Gastroesophageal sphincter (tissue), 4 donors: ENCODE data around the gene SPATA25. TPM values are rescaled to one million over a fixed set of nuclear protein-coding genes. Genes with fewer than 3 reads are reported as not detected.

Experiments
- ATAC-seq: fragments of 150-250 bp; one replicate; pipeline ENCODE4 v1.9.1; 2016; ENCODE audit warnings: mild to moderate bottlenecking, moderate library complexity
- H3K27ac ChIP-seq, 4 donors: fragments of 200-600 bp; sonication (generic) in 3 of 4; 1 replicate in 3 of 4; 2 replicates in 1 of 4; pipeline ENCODE4 v1.5.1; 2016 to 2019
- H3K27me3 ChIP-seq: fragments of 200-600 bp; sonication (generic); one replicate; pipeline ENCODE4 v1.5.1; 2019
- H3K36me3 ChIP-seq, 2 donors: fragments of 200-600 bp; sonication (generic); one replicate each; pipeline ENCODE4 v1.5.1; 2019; ENCODE audit warnings: control low read depth in 1 of 2
- H3K4me1 ChIP-seq, 3 donors: fragments of 200-600 bp; sonication (generic); 1 replicate in 2 of 3; 2 replicates in 1 of 3; pipeline ENCODE4 v1.5.1; 2016 to 2019; ENCODE audit warnings: control low read depth in 2 of 3
- H3K4me3 ChIP-seq, 2 donors: fragments of 200-600 bp; sonication (generic); one replicate each; pipeline ENCODE4 v1.5.1; 2019; ENCODE audit warnings: mild to moderate bottlenecking in 1 of 2, moderate library complexity in 1 of 2
- H3K9me3 ChIP-seq, 3 donors: fragments of 200-600 bp; sonication (generic); one replicate each; pipeline ENCODE4 v1.5.1; 2017 to 2019; ENCODE audit warnings: control low read depth in 2 of 3
- EP300 ChIP-seq: sonication (generic); formaldehyde crosslinking; IDR thresholded peaks from one replicate; pipeline ENCODE4 v1.6.1; 2017; ENCODE audit warnings: antibody characterized with exemption, mild to moderate bottlenecking
- POLR2A ChIP-seq, 2 donors: fragments of 450-650 bp; IDR thresholded peaks; one replicate each; pipeline ENCODE4 v1.6.1; 2017; ENCODE audit warnings: antibody characterized with exemption in 2 of 2, mild to moderate bottlenecking in 2 of 2, moderate library complexity in 1 of 2
- POLR2AphosphoS5 ChIP-seq: sonication (generic); formaldehyde crosslinking; IDR thresholded peaks from one replicate; pipeline ENCODE4 v1.6.1; 2017; ENCODE audit warnings: antibody characterized with exemption
- WGBS, 2 donors: methylation state at CpG; one replicate each; pipeline ENCODE4 v1.1.5; 2018; ENCODE audit warnings: low coverage in 1 of 2; 5-methylcytosine and 5-hydroxymethylcytosine counted together
- total RNA-seq, 4 donors: library from RNA; depleted of rRNA; stranded (reverse); fragments of >200 nt; gene quantifications; one replicate each; pipeline ENCODE4 v1.1.0, GENCODE V29; 2016
- TF ChIP-seq, protein P1 (sequence below), 4 experiments: fragments of 200-600 bp in 2 of 4; fragments of 450-650 bp in 2 of 4; sonication (generic) in 1 of 4; IDR thresholded peaks; one replicate each; pipeline ENCODE4 v1.5.1; 2017 to 2019; ENCODE audit warnings: antibody characterized with exemption in 4 of 4, mild to moderate bottlenecking in 2 of 4, moderate library complexity in 2 of 4

Gene SPATA25
- total RNA-seq, 4 donors from 2014 or later = 4.2 to 7.9 (median 5.1) TPM; not detected in 1

DNA sequence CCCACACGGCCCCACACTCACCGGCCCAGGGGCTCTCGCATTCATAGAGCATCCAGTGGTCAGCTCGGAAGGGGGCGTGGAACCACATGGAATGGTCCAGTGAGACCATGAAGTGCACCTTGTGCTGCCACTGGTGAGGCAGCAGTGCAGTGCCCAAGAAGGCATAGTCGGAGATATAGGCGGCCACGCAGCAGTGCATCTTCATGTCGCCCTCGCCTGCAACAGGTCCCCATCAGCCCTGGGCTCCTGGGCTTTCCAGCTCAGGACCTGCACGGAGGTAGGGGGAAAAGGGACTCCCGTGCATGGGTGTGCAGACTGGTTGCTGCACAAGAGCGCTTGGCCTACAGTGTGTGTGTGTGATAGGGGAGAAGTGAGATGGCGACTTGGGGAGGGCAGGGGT lies 43.9 kb downstream of the SPATA25 start:
- Histone ChIP-seq H3K4me1 (peaks cover 0 to 62% (median 23%) of the 10 kb centered on the region in 3 donors), H3K27ac (peak overlapping the region in 3 of 4 donors; percentile 58 to 77 (median 72)), H3K27me3 (no peaks in the 10 kb centered on the region), H3K36me3 (peaks cover 0 to 97% of the 10 kb centered on the region in 2 donors), H3K4me3 (no peak overlapping the region), H3K9me3 (no peaks in the 10 kb centered on the region)
- ATAC-seq = no peak
- TF ChIP-seq, protein P1, sequence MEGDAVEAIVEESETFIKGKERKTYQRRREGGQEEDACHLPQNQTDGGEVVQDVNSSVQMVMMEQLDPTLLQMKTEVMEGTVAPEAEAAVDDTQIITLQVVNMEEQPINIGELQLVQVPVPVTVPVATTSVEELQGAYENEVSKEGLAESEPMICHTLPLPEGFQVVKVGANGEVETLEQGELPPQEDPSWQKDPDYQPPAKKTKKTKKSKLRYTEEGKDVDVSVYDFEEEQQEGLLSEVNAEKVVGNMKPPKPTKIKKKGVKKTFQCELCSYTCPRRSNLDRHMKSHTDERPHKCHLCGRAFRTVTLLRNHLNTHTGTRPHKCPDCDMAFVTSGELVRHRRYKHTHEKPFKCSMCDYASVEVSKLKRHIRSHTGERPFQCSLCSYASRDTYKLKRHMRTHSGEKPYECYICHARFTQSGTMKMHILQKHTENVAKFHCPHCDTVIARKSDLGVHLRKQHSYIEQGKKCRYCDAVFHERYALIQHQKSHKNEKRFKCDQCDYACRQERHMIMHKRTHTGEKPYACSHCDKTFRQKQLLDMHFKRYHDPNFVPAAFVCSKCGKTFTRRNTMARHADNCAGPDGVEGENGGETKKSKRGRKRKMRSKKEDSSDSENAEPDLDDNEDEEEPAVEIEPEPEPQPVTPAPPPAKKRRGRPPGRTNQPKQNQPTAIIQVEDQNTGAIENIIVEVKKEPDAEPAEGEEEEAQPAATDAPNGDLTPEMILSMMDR (IDR thresholded peaks at IDR 0.05) = no peak
- TF ChIP-seq POLR2AphosphoS5 = no peak
- TF ChIP-seq POLR2A (IDR thresholded peaks at IDR 0.05) = no peak
- TF ChIP-seq EP300 = no peak
- 90 to 100% methylated on average over 1 to 5 of the region's 14 CpGs for WGBS, 2 donors

DNA sequence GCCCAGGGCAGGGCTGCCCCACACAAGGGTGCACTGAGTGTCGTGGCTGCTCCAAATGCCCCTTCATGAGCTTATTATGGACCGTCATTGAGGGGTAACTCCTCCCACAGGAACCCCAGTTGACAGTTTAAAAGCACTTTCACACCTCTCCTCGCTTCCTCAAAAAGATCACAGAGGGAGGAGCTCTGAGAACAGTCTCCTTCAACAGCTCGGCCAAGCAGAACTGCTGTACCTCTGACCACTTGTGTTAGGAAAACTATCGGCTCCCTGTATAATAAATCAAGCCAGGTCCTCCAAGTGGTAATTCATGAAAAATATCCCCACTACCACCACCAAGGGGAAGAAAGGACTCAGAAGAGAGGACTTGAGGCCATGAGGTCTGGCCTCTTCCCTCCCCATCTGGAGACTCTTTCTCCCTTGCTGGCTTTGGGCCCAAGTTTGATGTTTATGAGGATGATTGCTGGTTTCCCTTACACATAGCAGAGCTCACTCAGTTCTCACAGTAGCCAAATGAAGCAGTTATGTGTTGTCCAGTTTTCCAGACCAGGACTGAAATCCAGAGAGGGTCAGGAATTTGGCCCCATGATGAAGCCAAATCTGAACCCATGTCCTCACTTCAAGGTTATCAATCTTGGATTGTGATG lies 45.1 kb downstream of the SPATA25 start:
- ATAC-seq = peak; percentile 41
- H3K27me3 ChIP-seq = no peaks in the 10 kb centered on the region
- peaks cover 0 to 97% of the 10 kb centered on the region in 2 donors for H3K36me3 ChIP-seq
- H3K4me1 ChIP-seq = peaks cover 0 to 74% (median 23%) of the 10 kb centered on the region in 3 donors
- H3K9me3 ChIP-seq = no peaks in the 10 kb centered on the region
- TF ChIP-seq, protein P1 (IDR thresholded peaks at IDR 0.05) = peak in 1 of 4 experiments; percentile 4
- TF ChIP-seq POLR2AphosphoS5 = no peak
- H3K4me3 ChIP-seq = no peak overlapping the region
- WGBS, 2 donors = 25 to 80% methylated on average over 1 to 4 of the region's 5 CpGs
- H3K27ac ChIP-seq = peak overlapping the region in 3 of 4 donors; percentile 58 to 77 (median 72)

DNA sequence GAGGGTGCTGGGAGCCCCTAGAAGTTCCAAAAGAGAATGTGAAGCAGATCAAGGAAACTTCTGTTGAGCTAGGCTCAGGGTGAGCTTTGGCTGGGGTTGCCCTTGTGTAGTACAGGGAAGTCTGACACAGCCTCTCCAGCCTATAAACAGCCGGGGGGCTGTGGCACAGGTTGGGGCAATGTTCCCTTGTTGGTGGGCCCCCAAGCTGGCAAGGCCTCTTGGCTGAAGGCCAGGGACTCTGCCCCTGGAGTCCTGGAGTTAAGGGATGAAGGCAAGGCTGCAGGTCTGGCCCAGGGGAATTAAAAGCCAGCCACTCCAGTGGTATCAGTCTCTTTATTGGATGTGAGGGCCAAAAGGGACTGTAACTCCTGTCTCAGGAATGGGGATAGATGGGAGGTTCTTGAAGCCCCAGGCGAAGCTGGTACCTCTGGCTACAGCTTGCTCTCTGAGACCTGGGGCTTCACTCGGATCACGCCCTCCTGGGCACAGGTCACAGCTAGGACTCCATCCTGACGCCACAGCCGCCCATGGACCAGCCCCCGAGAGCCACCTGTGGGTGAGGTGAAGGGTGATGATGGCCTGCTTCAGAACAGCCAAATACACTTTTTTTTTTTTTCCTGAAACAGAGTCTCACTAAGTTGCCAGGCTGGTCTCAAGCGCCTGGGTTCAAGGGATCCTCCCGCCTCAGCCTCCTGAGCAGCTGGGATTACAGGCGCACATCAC lies 45.9 kb downstream of the SPATA25 start:
- Histone ChIP-seq H3K4me1 (peaks cover 0 to 82% (median 25%) of the 10 kb centered on the region in 3 donors), H3K36me3 (peaks cover 0 to 90% of the 10 kb centered on the region in 2 donors), H3K27ac (peak overlapping the region in 3 of 4 donors; percentile 58 to 77 (median 72)), H3K9me3 (no peaks in the 10 kb centered on the region), H3K27me3 (no peaks in the 10 kb centered on the region), H3K4me3 (no peak overlapping the region)
- ATAC-seq = no peak
- WGBS, 2 donors = 83% methylated on average over 6 of the region's 10 CpGs; no CpG with 5 or more reads in 1 of the 2 donors
- TF ChIP-seq EP300 (no peak), POLR2A (IDR thresholded peaks at IDR 0.05) (no peak), POLR2AphosphoS5 (no peak)
- TF ChIP-seq, protein P1 (IDR thresholded peaks at IDR 0.05) = no peak

DNA sequence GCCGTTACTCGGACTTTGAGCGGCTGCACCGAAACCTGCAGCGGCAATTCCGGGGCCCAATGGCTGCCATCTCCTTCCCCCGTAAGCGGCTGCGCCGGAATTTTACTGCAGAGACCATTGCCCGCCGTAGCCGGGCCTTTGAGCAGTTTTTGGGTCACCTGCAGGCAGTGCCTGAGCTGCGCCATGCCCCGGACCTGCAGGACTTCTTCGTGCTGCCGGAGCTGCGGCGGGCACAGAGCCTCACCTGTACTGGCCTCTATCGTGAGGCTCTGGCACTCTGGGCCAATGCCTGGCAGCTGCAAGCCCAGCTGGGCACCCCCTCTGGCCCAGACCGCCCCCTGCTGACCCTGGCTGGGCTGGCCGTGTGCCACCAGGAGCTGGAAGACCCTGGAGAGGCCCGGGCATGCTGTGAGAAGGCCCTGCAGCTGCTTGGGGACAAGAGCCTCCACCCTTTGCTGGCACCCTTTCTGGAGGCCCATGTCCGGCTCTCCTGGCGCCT lies 46.7 kb downstream of the SPATA25 start:
- Histone ChIP-seq H3K4me3 (no peak overlapping the region), H3K9me3 (no peaks in the 10 kb centered on the region), H3K27me3 (no peaks in the 10 kb centered on the region), H3K4me1 (peaks cover 0 to 90% (median 26%) of the 10 kb centered on the region in 3 donors), H3K36me3 (peaks cover 0 to 82% of the 10 kb centered on the region in 2 donors), H3K27ac (peak overlapping the region in 2 of 4 donors; percentile 58 to 72)
- 100% methylated on average over 1 of the region's 25 CpGs; no CpG with 5 or more reads in 1 of the 2 donors for WGBS, 2 donors
- ATAC-seq = no peak
- TF ChIP-seq EP300 = no peak
- TF ChIP-seq, protein P1 (IDR thresholded peaks at IDR 0.05) = no peak
